A673 (cell line): ENCODE results near the gene ANO7.

ENCODE experiments used
- CTCF ChIP-seq: fragments of 300-800, 200-600 bp; sonication (generic); conservative IDR thresholded peaks from 2 replicates; pipeline ENCODE4 v1.5.1; 2017; ENCODE audit warnings: low read depth, mild to moderate bottlenecking, antibody characterized with exemption, low read length, moderate library complexity, mixed read lengths
- EZH2 ChIP-seq: fragments of 200-600 bp; sonication (generic); IDR thresholded peaks from 2 replicates; pipeline ENCODE4 v1.6.1; 2017; ENCODE audit warnings: borderline replicate concordance, low read depth, mild to moderate bottlenecking, mixed read lengths, antibody characterized with exemption, low read length; ENCODE audit not compliant: poor library complexity, severe bottlenecking

- TF ChIP-seq CTCF (no peak), EZH2 (no peak)
Measured at GRCh38 chr2:241228860-241229516, 40.5 kb downstream of the ANO7 start.
